Calu3 (cell line): ENCODE data around the gene FCER2. TPM values are rescaled to one million over a fixed set of nuclear protein-coding genes. Genes with fewer than 3 reads are reported as not detected.

Experiments used
- BruUV-seq: library from RNA; stranded (reverse); fragments of 400-500 nt; replicated peaks from 2 replicates; lab custom pipeline; 2021; lab: Mats Ljungman, UMichigan
- CTCF ChIA-PET: fragments of 300-600 bp; sonication (Branson Sonifier 250); formaldehyde crosslinking; loops from one replicate; lab custom pipeline; 2022; ENCODE audit warnings: antibody characterized with exemption; lab: Charles Lee
- DNase-seq: peaks from one replicate; pipeline ENCODE4 v3.0.0; 2022
- H3K27ac Mint-ChIP-seq: one replicate; pipeline ENCODE4 v1.8.0; 2022; ENCODE audit warnings: mixed read lengths; ENCODE audit not compliant: unreplicated experiment
- H3K27me3 Mint-ChIP-seq: one replicate; pipeline ENCODE4 v1.8.0; 2022; ENCODE audit warnings: mixed read lengths; ENCODE audit not compliant: unreplicated experiment
- H3K36me3 Mint-ChIP-seq: one replicate; pipeline ENCODE4 v1.8.0; 2022; ENCODE audit warnings: mild to moderate bottlenecking, moderate library complexity, mixed read lengths; ENCODE audit not compliant: insufficient read depth, unreplicated experiment
- H3K4me1 Mint-ChIP-seq: one replicate; pipeline ENCODE4 v1.8.0; 2022; ENCODE audit warnings: mild to moderate bottlenecking, low read depth, mixed read lengths; ENCODE audit not compliant: unreplicated experiment
- H3K4me3 Mint-ChIP-seq: one replicate; pipeline ENCODE4 v1.8.0; 2022; ENCODE audit warnings: mild to moderate bottlenecking, low read depth, moderate library complexity, mixed read lengths; ENCODE audit not compliant: unreplicated experiment
- H3K9me3 Mint-ChIP-seq: one replicate; pipeline ENCODE4 v1.8.0; 2022; ENCODE audit warnings: low read depth, mixed read lengths; ENCODE audit not compliant: unreplicated experiment
- CTCF ChIP-seq: fragments of 200-600 bp; IDR thresholded peaks from one replicate; pipeline ENCODE4 v1.8.0; 2022; ENCODE audit warnings: antibody characterized with exemption; ENCODE audit not compliant: unreplicated experiment
- intact Hi-C: fragments of 100-400 bp; cut with micrococcal nuclease; formaldehyde crosslinking; loops from one replicate; pipeline ENCODE4 v1.10.0; 2022; ENCODE audit not compliant: unreplicated experiment
- total RNA-seq: library from RNA; stranded (reverse); gene quantifications from 2 replicates; pipeline ENCODE4 v1.2.3, GENCODE V29; 2022

FCER2 gene
- total RNA-seq, 1 experiment from 2014 or later, result not detected

GRCh38 chr19:7731615-7732014 is 29.7 kb upstream of the FCER2 start:
- no peaks in the 10 kb centered on the region for H3K36me3 Mint-ChIP-seq
- DNase-seq, result no peak
- CTCF ChIA-PET, result no interaction called here
- no peak overlapping the region for H3K27ac Mint-ChIP-seq
- TF ChIP-seq CTCF, result no peak
- intact Hi-C loops, result no loop called here
- no peak overlapping the region for H3K4me3 Mint-ChIP-seq
- no TSS peak for BruUV-seq
- no peaks in the 10 kb centered on the region for H3K9me3 Mint-ChIP-seq
- H3K27me3 Mint-ChIP-seq, result peaks cover 80% of the 10 kb centered on the region
- H3K4me1 Mint-ChIP-seq, result no peaks in the 10 kb centered on the region

- H3K27me3 Mint-ChIP-seq, result peaks cover 78% of the 10 kb centered on the region
- CTCF ChIA-PET, result no interaction called here
- BruUV-seq, result no TSS peak
Measured at GRCh38 chr19:7731218-7731595, 29.3 kb upstream of the FCER2 start.

GRCh38 chr19:7730286-7731217 is 28.6 kb upstream of the FCER2 start:
- Mint-ChIP-seq H3K4me3 (no peak overlapping the region), H3K27me3 (peaks cover 71% of the 10 kb centered on the region), H3K9me3 (no peaks in the 10 kb centered on the region), H3K36me3 (no peaks in the 10 kb centered on the region), H3K27ac (no peak overlapping the region), H3K4me1 (no peaks in the 10 kb centered on the region)
- intact Hi-C loops, result no loop called here
- no peak for TF ChIP-seq CTCF
- DNase-seq, result no peak
- CTCF ChIA-PET, result no interaction called here
- BruUV-seq, result no TSS peak

More at GRCh38 chr19:7731218-7731595, 29.3 kb upstream of the FCER2 start:
- Mint-ChIP-seq H3K9me3 (no peaks in the 10 kb centered on the region), H3K4me1 (no peaks in the 10 kb centered on the region), H3K36me3 (no peaks in the 10 kb centered on the region), H3K4me3 (no peak overlapping the region), H3K27ac (no peak overlapping the region)
- no peak for DNase-seq
- TF ChIP-seq CTCF, result no peak
- intact Hi-C loops, result no loop called here

GRCh38 chr19:7729831-7730285 is 27.9 kb upstream of the FCER2 start:
- H3K27me3 Mint-ChIP-seq, result peaks cover 66% of the 10 kb centered on the region
- CTCF ChIA-PET, result no interaction called here
- H3K4me1 Mint-ChIP-seq, result no peaks in the 10 kb centered on the region

More at GRCh38 chr19:7729831-7730285, 27.9 kb upstream of the FCER2 start:
- no peak for DNase-seq
- Mint-ChIP-seq H3K36me3 (no peaks in the 10 kb centered on the region), H3K27ac (no peak overlapping the region), H3K9me3 (no peaks in the 10 kb centered on the region), H3K4me3 (no peak overlapping the region)
- intact Hi-C loops, result no loop called here
- no peak for TF ChIP-seq CTCF
- BruUV-seq, result no TSS peak
